MM.1S (cell line): ENCODE results near the gene TMTC1.

Source experiments
- DNase-seq: peaks from one replicate; pipeline ENCODE4 v3.0.0-alpha.2; 2015
- H2AFZ ChIP-seq: fragments of 300-600 bp; sonication (generic); 2 replicates; pipeline ENCODE4 v1.6.0; 2016; ENCODE audit warnings: antibody characterized with exemption, low read length
- H3F3A ChIP-seq: fragments of 300-600 bp; sonication (generic); 2 replicates; pipeline ENCODE4 v1.6.1; 2016; ENCODE audit warnings: mild to moderate bottlenecking, antibody characterized with exemption, low read length, moderate library complexity, mixed read lengths; ENCODE audit not compliant: insufficient read depth
- H3K27ac ChIP-seq: fragments of 300-600 bp; sonication (generic); 2 replicates; pipeline ENCODE4 v1.5.1; 2016; ENCODE audit warnings: mild to moderate bottlenecking, low read length
- H3K27me3 ChIP-seq: fragments of 300-600 bp; sonication (generic); replicated peaks from 2 replicates; pipeline ENCODE4 v1.6.0; 2016; ENCODE audit warnings: low read length; ENCODE audit not compliant: insufficient read depth
- H3K36me3 ChIP-seq: fragments of 300-600 bp; sonication (generic); replicated peaks from 2 replicates; pipeline ENCODE4 v1.6.1; 2016; ENCODE audit warnings: mild to moderate bottlenecking, low read length, mixed read lengths; ENCODE audit not compliant: insufficient read depth
- H3K4me1 ChIP-seq: fragments of 300-600 bp; sonication (generic); 2 replicates; pipeline ENCODE4 v1.6.1; 2016; ENCODE audit warnings: low read length, mixed read lengths
- H3K4me2 ChIP-seq: fragments of 300-600 bp; sonication (generic); 2 replicates; pipeline ENCODE4 v1.6.0; 2016; ENCODE audit warnings: low read depth, low read length
- H3K4me3 ChIP-seq: fragments of 300-600 bp; sonication (generic); 2 replicates; pipeline ENCODE4 v1.5.1; 2016; ENCODE audit warnings: low read length, mixed read lengths
- H3K79me2 ChIP-seq: fragments of 300-600 bp; sonication (generic); 2 replicates; pipeline ENCODE4 v1.6.1; 2016; ENCODE audit warnings: mixed run types, low read length, mixed read lengths
- H3K9ac ChIP-seq: fragments of 300-600 bp; sonication (generic); 2 replicates; pipeline ENCODE4 v1.6.1; 2016; ENCODE audit warnings: low read length, mixed read lengths
- H3K9me2 ChIP-seq: fragments of 300-600 bp; sonication (generic); replicated peaks from 2 replicates; pipeline ENCODE4 v1.6.1; 2016; ENCODE audit warnings: mild to moderate bottlenecking, low read length, mixed read lengths; ENCODE audit not compliant: insufficient read depth
- H3K9me3 ChIP-seq: fragments of 300-600 bp; sonication (generic); replicated peaks from 2 replicates; pipeline ENCODE4 v1.6.1; 2016; ENCODE audit warnings: mild to moderate bottlenecking, low read length, mixed read lengths; ENCODE audit not compliant: insufficient read depth
- H4K20me1 ChIP-seq: fragments of 300-600 bp; sonication (generic); 2 replicates; pipeline ENCODE4 v1.6.1; 2016; ENCODE audit warnings: mild to moderate bottlenecking, low read length, moderate library complexity, mixed read lengths; ENCODE audit not compliant: insufficient read depth
- CTCF ChIP-seq: fragments of 300-600 bp; sonication (generic); IDR thresholded peaks from 2 replicates; pipeline ENCODE4 v1.5.1; 2016; ENCODE audit warnings: antibody characterized with exemption, low read length, mixed read lengths
- EZH2 ChIP-seq: fragments of 300-600 bp; sonication (generic); optimal IDR thresholded peaks from 2 replicates; pipeline ENCODE3; 2017; ENCODE audit warnings: low read depth, mild to moderate bottlenecking, antibody characterized with exemption, low read length, mixed read lengths
- EZH2phosphoT487 ChIP-seq: fragments of 300-600 bp; sonication (generic); IDR thresholded peaks from 2 replicates; pipeline ENCODE4 v1.6.1; 2018; ENCODE audit warnings: antibody characterized with exemption, low read length

Gene TMTC1

GRCh38 chr12:29565727-29566126, 218.0 kb downstream of the TMTC1 start:
- Histone ChIP-seq H3K36me3 (no peaks in the 10 kb centered on the region), H3K27me3 (no peaks in the 10 kb centered on the region), H4K20me1 (no peaks in the 10 kb centered on the region), H3K9ac (no peak overlapping the region), H3K4me2 (no peak overlapping the region), H3K9me2 (no peaks in the 10 kb centered on the region), H3K27ac (no peak overlapping the region), H3K79me2 (no peaks in the 10 kb centered on the region), H3K4me3 (no peak overlapping the region), H3K9me3 (no peaks in the 10 kb centered on the region), H3K4me1 (no peaks in the 10 kb centered on the region), H2AFZ (no peak overlapping the region), H3F3A (no peaks in the 10 kb centered on the region)
- no peak for TF ChIP-seq EZH2
- TF ChIP-seq CTCF = no peak
- no peak for TF ChIP-seq EZH2phosphoT487
- DNase-seq = no peak

GRCh38 chr12:29564925-29565324, 218.8 kb downstream of the TMTC1 start:
- Histone ChIP-seq H3K9ac (no peak overlapping the region), H3K27me3 (no peaks in the 10 kb centered on the region), H3K4me3 (no peak overlapping the region), H3K9me2 (no peaks in the 10 kb centered on the region), H3K27ac (no peak overlapping the region), H3K36me3 (no peaks in the 10 kb centered on the region), H3K4me1 (no peaks in the 10 kb centered on the region), H3F3A (no peaks in the 10 kb centered on the region), H3K79me2 (no peaks in the 10 kb centered on the region), H3K9me3 (no peaks in the 10 kb centered on the region), H4K20me1 (no peaks in the 10 kb centered on the region), H2AFZ (no peak overlapping the region), H3K4me2 (no peak overlapping the region)
- TF ChIP-seq EZH2phosphoT487 (no peak), CTCF (no peak), EZH2 (no peak)
- DNase-seq = no peak

- H3F3A ChIP-seq = no peaks in the 10 kb centered on the region
- no peak overlapping the region for H3K4me3 ChIP-seq
- H3K4me2 ChIP-seq = no peak overlapping the region
- H3K27me3 ChIP-seq = no peaks in the 10 kb centered on the region
- TF ChIP-seq EZH2 (no peak), CTCF (no peak), EZH2phosphoT487 (no peak)
- H4K20me1 ChIP-seq = no peaks in the 10 kb centered on the region
- no peaks in the 10 kb centered on the region for H3K79me2 ChIP-seq
- H3K4me1 ChIP-seq = no peaks in the 10 kb centered on the region
- H3K9me3 ChIP-seq = no peaks in the 10 kb centered on the region
- H3K9me2 ChIP-seq = no peaks in the 10 kb centered on the region
- H2AFZ ChIP-seq = no peak overlapping the region
- DNase-seq = no peak
- H3K27ac ChIP-seq = no peak overlapping the region
- H3K9ac ChIP-seq = no peak overlapping the region
- H3K36me3 ChIP-seq = no peaks in the 10 kb centered on the region
Measured at GRCh38 chr12:29563636-29564035, 220.1 kb downstream of the TMTC1 start.
